ENCODE measurements around the gene COG1.
A peak's percentile ranks its signal among the peaks of the same experiment; 100 is the strongest.
"Not testable (repeated sequence)": the region's sequence is repeated elsewhere in the genome, so short reads cannot be mapped to it uniquely, and the experiment has no call there.

COG1 gene

GRCh38 chr17:73192894-73193701, at the start of gene COG1:
COG1 (plus strand) TSS chr17:73193055; CDS start chr17:73193070, 15 bp downstream.
- DNase-seq (ENCODE audit: low read depth, low spot score): peak; percentile 96

DNA sequence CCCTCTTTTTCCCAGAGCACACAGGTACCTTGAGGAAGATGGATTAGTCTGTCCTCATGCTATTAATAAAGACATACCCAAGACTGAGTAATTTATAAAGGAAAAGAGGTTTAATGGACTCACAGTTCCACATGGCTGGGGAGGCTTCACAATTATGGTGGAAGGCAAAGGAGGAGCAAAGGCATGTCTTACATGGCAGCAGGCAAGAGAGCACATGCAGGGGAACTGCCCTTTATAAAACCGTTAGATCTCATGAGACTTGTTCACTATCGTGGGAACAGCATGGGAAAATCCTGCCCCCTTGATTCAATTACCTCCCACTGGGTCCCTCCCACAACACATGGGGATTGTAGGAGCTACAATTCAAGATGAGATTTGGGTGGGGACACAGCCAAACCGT, 48.6 kb upstream of the COG1 start:
- not testable (repeated sequence) for DNase-seq (ENCODE audit: low read depth, low spot score)

DNA sequence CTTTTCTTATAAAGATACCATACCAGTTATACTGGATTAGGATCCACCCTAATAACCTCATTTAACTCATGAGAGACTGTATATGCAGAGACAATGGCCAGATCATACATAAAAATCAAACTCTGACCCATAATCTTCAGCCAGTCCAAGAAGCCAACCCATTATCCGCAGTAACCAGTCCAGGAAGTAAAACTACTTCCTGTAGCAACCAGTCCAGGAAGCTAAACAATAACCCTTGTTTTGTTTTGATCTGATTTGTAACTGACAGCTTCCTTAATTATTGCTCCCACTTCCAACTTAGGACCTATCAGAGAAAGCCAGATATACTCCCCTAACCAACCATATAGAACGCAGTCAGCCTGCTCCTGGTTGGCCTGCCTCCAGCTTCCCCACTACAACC, 47.2 kb upstream of the COG1 start:
- DNase-seq (ENCODE audit: low read depth, low spot score): no peak

DNA sequence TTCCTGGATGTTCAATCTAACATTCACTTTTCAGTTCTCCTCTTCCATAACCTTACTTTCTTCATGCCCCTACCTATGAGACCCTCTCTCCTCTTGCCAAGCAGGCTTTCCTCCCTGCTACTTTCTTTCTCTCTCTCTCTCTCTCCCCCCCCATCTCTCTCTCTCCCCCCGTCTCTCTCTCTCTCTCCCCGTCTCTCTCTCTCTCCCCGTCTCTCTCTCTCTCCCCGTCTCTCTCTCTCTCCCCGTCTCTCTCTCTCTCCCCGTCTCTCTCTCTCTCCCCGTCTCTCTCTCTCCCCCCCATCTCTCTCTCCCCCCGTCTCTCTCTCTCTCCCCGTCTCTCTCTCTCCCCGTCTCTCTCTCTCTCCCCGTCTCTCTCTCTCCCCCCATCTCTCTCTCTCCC, 45.1 kb upstream of the COG1 start:
- DNase-seq (ENCODE audit: low read depth, low spot score): not testable (repeated sequence)

DNA sequence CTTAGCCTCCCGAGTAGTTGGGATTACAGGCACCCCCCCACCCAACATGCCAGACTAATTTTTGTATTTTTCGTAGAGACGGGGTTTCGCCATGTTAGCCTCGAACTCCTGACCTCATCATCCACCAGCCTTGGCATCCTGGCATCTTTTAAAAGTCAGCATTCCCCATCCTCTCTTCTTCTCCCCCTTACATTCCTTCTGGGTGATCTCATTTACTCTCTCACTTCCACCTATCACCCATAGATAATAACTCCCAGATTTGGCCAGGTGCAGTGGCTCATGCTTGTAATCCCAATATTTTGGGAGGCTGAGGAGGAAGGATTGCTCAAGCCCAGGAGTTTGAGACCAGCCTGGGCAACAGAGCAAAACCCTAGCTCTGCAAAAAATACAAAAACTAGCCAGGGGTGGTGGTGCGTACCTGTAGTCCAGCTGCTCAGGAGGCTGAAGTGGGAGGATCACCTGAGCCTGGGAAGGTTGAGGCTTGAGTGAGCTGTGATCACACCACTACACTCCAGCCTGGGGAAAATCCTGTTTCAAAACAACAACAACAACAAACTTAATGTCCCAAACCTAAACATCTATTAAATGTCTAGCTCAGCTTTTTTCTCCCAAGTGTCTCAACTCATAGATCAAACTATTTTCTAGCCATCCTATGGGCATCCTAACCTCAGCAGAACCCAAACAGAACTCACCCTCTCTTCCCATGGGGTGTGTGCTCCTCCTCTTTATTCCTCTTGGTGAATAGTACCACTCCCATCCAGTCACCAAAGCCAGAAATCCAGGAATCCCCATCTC, 44.1 kb upstream of the COG1 start:
- DNase-seq (ENCODE audit: low read depth, low spot score): no peak

DNA sequence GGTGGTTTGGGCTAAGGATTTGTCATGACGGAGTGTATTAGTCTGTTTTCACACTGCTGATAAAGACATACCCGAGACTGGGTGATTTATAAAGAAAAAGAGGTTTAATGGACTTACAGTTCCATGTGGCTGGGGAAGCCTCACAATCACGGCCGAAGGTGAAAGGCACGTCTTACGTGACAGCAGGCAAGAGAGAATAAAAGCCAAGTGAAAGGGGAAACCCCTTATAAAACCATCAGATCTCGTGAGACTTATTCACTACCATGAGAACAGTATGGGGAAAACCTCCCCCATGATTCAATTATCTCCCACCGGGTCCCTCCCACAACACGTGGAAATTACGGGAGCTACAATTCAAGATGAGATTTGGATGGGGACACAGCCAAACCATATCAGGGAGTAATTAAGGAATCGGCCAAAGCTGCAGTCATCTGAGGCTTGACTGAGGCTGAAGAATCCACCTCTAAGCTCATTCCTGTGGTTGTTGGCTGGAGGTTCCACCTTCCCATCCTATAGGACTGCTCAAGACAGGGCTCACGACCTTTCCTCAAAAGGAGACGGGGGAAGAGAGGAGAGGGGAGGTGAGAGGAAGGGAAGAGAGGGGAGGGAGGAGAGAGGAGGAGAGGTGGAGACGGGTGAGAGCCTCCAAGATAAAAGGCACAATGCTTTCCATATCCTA, 42.1 kb upstream of the COG1 start:
- not testable (repeated sequence) for DNase-seq (ENCODE audit: low read depth, low spot score)

- DNase-seq (ENCODE audit: low read depth, low spot score): no peak
Observed at GRCh38 chr17:73151916-73152632, 40.8 kb upstream of the COG1 start.

DNA sequence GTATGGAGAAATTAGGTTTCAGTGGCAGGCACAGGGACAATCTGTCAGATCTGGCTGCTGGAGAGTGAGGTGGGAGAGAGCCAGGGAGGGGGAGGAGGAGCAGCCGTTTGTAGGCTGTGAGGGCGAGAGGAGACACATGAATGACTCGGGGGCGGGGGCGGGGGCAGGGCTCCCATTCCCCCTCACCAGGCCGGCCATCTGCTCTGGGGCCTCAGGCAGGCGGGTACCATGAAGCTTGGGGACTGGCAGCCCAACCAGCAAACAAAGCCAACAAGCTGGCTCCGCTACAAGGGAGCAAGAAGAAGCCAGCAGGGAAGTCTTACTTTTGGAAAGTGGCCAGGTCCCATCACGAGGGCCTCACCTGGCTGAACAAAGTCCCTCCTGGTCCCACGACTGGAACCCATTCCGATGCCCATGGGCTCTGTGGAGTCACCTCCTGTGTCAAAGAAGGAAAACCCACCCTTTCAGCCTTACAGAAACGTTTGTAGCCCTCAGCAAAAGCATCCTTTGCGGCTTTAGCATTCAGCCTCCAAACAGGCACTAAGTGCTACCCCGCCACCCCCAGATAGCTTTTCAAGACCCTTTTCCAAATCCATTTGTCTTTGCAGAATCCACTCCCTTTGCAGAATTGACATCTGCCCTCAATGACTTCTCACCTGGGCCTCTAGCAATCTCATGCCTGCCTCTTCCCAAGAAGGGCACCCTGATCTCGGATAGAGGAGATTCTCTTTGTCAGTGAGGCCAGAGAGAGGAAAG, 37.3 kb upstream of the COG1 start:
- DNase-seq (ENCODE audit: low read depth, low spot score): no peak

- peak; percentile 78 for DNase-seq (ENCODE audit: low read depth, low spot score)
Observed at GRCh38 chr17:73156166-73156840, 36.6 kb upstream of the COG1 start.

DNA sequence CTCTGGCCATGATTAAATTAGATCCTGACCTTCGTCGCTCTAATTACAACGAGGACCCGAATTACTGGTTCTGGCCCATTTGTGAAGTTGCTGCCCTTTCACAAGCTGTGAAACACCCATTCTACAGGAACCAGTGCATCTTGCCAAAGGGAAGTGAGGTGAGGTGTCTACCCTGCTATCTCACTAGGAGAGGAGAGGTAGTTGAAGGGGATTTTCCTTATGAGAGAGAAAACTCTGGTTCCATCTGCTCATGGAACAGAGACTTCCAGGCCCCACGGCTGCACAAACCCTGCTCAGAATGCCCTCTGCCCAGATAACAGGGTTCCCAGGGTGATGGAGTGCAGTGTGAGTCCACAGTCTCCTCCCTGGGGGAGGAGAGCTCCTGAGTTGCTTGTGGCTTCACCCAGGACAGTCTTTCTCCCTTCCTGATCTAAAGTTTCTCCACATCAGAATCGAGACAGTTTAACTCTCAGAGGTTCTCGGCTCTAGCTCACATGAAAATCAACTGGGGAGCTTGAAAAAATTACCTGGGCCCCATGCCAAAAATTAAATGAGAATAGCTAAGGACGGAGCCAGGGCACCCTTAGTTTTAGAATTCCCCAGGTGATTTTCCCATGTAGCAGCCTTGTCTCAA, 35.9 kb upstream of the COG1 start:
- DNase-seq (ENCODE audit: low read depth, low spot score): no peak

DNA sequence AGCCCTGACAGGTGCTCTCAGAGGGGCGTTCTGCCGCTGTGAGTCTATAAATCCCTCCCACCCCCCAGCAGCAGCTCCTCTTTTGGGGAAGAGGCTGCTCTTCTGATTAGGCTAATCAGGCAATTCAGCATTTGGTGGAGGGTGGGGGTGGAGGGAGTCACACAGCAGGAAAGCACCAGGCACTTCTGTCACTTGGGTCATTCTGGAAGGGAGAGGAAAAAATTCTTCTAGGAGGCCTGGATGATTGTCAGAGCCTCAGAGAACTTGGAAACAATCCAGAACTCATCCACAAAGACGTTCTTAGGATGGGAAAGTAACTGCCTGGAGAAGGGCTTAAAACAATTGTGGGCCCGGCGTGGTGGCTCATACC, 35.3 kb upstream of the COG1 start:
- no peak for DNase-seq (ENCODE audit: low read depth, low spot score)

- DNase-seq (ENCODE audit: low read depth, low spot score): no peak
Observed at GRCh38 chr17:73158133-73158532, 34.7 kb upstream of the COG1 start.

DNA sequence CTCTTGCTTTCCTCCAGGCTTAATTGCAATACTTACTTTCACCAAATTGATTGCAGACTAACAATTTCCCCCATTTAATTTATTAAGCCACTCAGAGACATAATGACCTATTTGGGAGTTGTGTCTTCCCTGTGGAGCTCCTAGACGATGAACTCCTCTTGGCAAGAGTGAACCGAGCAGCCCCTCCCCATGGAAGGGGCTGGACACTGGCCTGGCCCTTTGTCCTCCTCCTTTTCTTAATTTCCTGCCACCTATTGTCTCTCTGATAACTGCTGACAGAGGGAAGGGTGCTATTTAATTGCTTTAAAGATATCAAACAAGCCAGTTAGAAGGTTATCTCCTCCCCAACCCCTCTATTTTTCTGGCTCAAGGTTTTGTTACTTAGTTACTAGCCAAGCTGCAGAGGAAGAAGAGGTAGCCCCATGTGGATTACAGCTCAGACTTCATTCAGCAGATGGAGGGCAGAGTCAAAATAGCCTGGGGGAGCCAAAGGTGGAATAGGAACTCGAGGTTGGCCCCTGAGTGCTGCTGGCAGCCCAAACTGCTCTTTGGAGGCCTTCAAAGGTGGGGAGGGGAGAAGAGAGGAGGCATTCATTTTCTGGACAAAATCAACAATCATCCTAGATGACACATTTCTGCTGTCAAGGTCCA, 31.8 kb upstream of the COG1 start:
- DNase-seq (ENCODE audit: low read depth, low spot score): no peak

DNA sequence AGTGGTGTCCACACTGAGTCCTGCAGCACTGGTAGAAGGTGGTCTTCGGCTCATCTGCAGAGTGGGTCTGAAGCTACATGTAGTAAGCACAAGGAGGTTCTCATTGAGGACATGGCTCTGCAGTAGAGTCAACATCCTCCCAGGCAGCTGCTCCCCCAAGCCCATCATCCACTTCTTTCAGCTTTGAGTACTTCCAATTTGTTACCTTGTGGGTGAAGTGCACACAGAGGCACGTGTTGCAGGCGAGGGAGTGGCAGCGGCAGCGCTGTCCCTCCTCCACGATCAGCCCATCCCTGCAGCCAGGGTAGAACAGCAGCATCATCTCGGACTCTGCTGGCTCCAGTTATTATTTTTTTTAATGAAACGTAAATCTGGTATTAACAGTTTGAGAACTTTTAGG, 29.8 kb upstream of the COG1 start:
- no peak for DNase-seq (ENCODE audit: low read depth, low spot score)

GRCh38 chr17:73165616-73166404, 27.0 kb upstream of the COG1 start:
- peak; percentile 36 for DNase-seq (ENCODE audit: low read depth, low spot score)

- DNase-seq (ENCODE audit: low read depth, low spot score): no peak
Observed at GRCh38 chr17:73166731-73167581, 25.9 kb upstream of the COG1 start.

- DNase-seq (ENCODE audit: low read depth, low spot score): no peak
Observed at GRCh38 chr17:73168667-73169066, 24.2 kb upstream of the COG1 start.

GRCh38 chr17:73170324-73170723, 22.5 kb upstream of the COG1 start:
- DNase-seq (ENCODE audit: low read depth, low spot score): no peak

Measured in astrocyte of the hippocampus (primary cell).